ENCODE data around the gene CYP26B1.

The CYP26B1 gene

GRCh38 chr2:72182547-72182946 is 34.9 kb upstream of the CYP26B1 start:
- DNase-seq = no peak
- H3K4me3 ChIP-seq (ENCODE audit: low read depth, low read length) = no peak overlapping the region
- H3K36me3 ChIP-seq = no peaks in the 10 kb centered on the region
- H3K4me1 ChIP-seq = no peaks in the 10 kb centered on the region
- H3K27me3 ChIP-seq = no peaks in the 10 kb centered on the region
- H3K9me3 ChIP-seq = no peaks in the 10 kb centered on the region
- TF ChIP-seq CTCF (IDR thresholded peaks at IDR 0.05; ENCODE audit: low read depth, low read length) = no peak

GRCh38 chr2:72181616-72182015 is 34.0 kb upstream of the CYP26B1 start:
- DNase-seq = no peak
- Histone ChIP-seq H3K27me3 (no peaks in the 10 kb centered on the region), H3K4me1 (no peaks in the 10 kb centered on the region), H3K36me3 (no peaks in the 10 kb centered on the region), H3K4me3 (ENCODE audit: low read depth, low read length) (no peak overlapping the region), H3K9me3 (no peaks in the 10 kb centered on the region)
- TF ChIP-seq CTCF (IDR thresholded peaks at IDR 0.05; ENCODE audit: low read depth, low read length) = no peak

- H3K27me3 ChIP-seq = no peaks in the 10 kb centered on the region
- H3K36me3 ChIP-seq = no peaks in the 10 kb centered on the region
- no peaks in the 10 kb centered on the region for H3K4me1 ChIP-seq
- DNase-seq = no peak
- H3K4me3 ChIP-seq (ENCODE audit: low read depth, low read length) = no peak overlapping the region
- no peak for TF ChIP-seq CTCF (IDR thresholded peaks at IDR 0.05; ENCODE audit: low read depth, low read length)
- no peaks in the 10 kb centered on the region for H3K9me3 ChIP-seq
Observed at GRCh38 chr2:72180351-72180750, 32.7 kb upstream of the CYP26B1 start.

- no peak overlapping the region for H3K4me3 ChIP-seq (ENCODE audit: low read depth, low read length)
- TF ChIP-seq CTCF (IDR thresholded peaks at IDR 0.05; ENCODE audit: low read depth, low read length) = no peak
- H3K27me3 ChIP-seq = no peaks in the 10 kb centered on the region
- H3K9me3 ChIP-seq = no peaks in the 10 kb centered on the region
- no peaks in the 10 kb centered on the region for H3K4me1 ChIP-seq
- DNase-seq = no peak
- H3K36me3 ChIP-seq = no peaks in the 10 kb centered on the region
Observed at GRCh38 chr2:72178551-72178950, 30.9 kb upstream of the CYP26B1 start.

GRCh38 chr2:72176281-72176680 is 28.6 kb upstream of the CYP26B1 start:
- H3K36me3 ChIP-seq = no peaks in the 10 kb centered on the region
- no peak overlapping the region for H3K4me3 ChIP-seq (ENCODE audit: low read depth, low read length)
- no peak for DNase-seq
- no peaks in the 10 kb centered on the region for H3K9me3 ChIP-seq
- no peaks in the 10 kb centered on the region for H3K27me3 ChIP-seq
- H3K4me1 ChIP-seq = no peaks in the 10 kb centered on the region
- no peak for TF ChIP-seq CTCF (IDR thresholded peaks at IDR 0.05; ENCODE audit: low read depth, low read length)

GRCh38 chr2:72175636-72176035 is 28.0 kb upstream of the CYP26B1 start:
- DNase-seq = no peak
- H3K4me1 ChIP-seq = no peaks in the 10 kb centered on the region
- H3K9me3 ChIP-seq = no peaks in the 10 kb centered on the region
- H3K27me3 ChIP-seq = no peaks in the 10 kb centered on the region
- no peak overlapping the region for H3K4me3 ChIP-seq (ENCODE audit: low read depth, low read length)
- no peak for TF ChIP-seq CTCF (IDR thresholded peaks at IDR 0.05; ENCODE audit: low read depth, low read length)
- H3K36me3 ChIP-seq = no peaks in the 10 kb centered on the region

Data from BE2C (cell line).